Nucleus accumbens (tissue), 56 donors: ENCODE measurements around the gene GFER.
A peak's percentile ranks its signal among the peaks of the same experiment; 100 is the strongest.
"Not testable (repeated sequence)": the region's sequence is repeated elsewhere in the genome, so short reads cannot be mapped to it uniquely, and the experiment has no call there.

Experiments used
- DNase-seq, 56 donors: peaks; one replicate each; lab custom pipeline; 2025; lab: John Stamatoyannopoulos, UW

Gene GFER

DNA sequence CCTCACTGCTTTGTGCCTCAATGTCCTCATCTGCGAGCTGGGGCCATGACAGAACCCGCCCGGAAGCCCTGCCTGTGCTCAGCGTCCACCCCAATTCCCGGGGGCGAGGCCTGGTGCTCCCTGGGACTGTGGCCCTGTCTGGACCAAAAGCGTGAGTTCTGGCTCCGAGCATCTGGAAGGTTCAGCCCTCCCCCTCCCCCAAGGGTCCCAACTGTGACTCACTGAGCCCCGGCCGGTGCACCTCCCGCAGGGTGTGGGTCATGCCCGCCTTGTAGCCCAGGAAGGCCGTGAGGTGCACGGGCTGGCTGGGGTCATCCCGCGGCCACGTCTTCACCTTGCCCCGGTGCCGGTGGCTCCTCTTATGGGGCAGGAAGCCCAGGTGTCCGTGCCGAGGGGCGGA is 30.3 kb upstream of the GFER start:
- no peak for DNase-seq

DNA sequence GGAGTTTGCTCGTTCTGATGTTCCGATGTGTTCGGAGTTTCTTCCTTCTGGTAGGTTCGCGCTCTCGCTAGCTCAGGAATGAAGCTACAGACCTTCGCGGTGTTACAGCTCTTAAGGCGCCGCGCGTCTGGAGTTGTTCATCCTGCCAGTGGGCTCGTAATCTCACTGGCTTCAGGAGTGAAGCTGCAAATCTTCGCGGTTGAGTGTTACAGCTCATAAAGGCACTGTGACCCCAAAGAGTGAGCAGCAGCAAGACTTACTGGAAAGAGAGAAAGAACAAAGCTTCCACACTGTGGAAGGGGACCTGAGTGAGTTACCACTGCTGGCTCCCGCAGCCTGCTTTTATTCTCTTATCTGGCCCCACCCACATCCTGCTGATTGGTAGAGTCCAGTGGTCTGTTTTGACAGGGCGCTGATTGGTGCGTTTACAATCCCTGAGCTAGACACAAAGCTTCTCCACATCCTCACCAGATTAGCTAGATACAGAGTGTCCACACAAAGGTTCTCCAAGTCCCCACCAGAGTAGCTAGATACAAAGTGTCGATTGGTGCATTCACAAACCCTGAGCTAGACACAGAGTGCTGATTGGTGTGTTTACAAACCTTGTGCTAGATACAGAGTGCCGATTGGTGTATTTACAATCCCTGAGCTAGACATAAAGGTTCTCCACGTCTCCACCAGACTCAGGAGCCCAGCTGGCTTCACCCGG is 26.4 kb upstream of the GFER start:
- not testable (repeated sequence) for DNase-seq

DNA sequence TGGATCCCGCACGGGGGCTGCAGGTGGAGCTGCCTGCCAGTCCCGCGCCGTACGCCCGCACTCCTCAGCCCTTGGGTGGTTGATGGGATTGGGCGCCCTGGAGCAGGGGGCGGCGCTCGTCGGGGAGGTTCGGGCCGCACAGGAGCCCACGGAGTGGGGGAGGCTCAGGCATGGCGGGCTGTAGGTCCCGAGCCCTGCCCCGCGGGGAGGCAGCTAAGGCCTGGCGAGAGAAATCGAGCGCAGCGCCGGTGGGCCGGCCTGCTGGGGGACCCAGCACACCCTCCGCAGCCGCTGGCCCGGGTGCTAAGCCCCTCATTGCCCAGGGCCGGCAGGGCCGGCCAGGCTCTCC is 25.9 kb upstream of the GFER start:
- DNase-seq: not testable (repeated sequence)

DNA sequence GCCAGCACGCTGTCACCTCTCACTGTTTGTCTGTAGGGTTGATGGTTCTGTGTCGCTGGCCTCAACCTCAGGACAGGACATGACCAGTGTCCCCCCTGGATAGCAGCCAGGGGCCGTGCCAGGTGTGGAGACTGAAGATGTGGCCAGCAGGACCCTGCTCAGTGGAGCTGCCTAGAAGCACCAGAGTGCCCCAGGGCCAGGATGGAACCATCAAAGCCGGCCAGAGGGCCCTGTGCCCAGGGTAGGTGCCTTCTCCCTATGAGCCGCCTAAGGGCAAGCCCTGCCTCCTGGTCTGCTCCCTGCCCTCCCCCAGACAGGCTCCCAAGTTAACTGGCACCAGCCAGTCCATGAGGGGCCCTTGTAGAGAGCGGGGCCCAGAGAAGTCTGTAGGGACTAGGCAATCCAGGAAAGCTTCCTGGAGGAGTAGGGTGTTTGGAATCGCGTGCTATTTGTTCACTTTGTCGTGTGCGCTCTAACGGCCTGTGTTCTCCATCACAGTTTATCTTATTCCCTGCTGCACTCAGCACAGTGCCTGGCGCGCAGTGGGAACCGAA is 25.2 kb upstream of the GFER start:
- DNase-seq: peak in 1 of 56 donors; percentile 28

DNA sequence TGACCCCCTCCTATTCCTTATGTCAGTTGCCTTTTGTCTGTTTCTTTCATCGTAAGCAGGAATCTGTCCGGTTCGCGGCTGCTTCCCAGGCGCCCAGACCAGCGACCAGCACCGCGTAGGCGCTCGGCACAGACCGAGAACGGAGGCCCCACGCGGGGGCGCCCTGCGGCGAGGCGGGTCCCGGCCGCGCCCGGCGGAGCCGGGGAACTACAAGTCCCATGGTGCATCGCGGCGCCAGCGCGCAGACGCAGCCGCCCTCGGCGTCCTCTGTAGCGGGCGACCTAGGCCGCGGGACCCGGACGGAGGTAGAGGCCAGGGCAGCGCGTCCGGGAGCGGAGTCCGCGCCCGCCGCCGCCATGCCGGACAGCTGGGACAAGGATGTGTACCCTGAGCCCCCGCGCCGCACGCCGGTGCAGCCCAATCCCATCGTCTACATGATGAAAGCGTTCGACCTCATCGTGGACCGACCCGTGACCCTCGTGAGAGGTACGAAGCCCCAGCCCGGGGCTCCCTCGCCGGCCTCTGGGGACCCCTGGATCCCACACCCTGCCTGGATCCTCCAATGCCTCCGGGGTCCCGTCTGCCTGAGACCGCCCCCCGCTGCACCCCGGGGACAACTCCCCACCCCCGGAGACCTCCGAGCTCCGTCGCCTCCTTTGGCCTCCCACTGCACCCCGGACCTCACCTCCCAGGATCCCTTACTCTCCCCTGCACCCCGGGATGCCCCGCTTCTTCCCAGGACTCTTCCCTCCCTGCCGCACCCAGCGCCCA is 24.5 kb upstream of the GFER start, which contains the start of gene NDUFB10:
TSS of gene NDUFB10 (plus strand) at position 270 of the 771 bp plus-strand sequence. CDS start at position 357, 87 bp downstream.
- DNase-seq: peak in 54 of 56 donors; percentile 57 to 94 (median 84)

DNA sequence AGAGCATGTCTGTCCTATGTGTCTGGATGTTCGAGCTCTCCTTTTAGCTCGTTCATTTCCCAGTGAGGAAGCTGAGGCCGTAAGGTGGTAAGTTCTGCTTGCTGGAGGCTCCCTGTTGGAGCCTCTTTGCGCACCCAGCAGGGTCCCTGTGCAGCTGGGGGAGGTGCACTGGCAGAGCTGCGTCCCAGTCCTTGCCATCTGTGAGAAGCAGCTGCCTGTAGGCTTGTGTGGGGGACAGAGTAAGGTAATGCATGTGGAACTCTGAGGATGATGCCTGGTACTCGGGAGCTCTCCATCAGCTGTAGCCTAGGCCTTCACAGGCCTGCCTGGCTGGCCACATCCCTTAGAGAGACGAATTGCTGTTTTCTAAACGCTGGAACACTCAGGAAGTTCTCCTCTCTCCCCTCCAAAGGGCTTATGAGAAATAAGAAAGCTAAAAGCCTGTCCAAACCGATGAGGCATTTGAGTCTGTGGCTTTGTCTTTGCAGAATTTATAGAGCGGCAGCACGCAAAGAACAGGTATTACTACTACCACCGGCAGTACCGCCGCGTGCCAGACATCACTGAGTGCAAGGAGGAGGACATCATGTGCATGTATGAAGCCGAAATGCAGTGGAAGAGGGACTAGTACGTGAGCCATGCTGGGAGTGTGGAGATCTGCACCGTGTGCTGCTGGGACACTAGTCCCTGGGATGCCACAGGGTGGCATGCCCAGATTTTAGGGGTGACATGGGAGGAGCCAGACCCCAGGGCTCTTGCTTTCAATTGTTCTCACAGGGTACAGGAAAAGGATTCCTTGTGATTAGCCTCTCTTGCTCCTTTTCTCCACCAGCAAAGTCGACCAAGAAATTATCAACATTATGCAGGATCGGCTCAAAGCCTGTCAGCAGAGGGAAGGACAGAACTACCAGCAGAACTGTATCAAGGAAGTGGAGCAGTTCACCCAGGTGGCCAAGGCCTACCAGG is 23.0 kb upstream of the GFER start:
- DNase-seq: no peak

GRCh38 chr16:1961651-1962067 is 22.3 kb upstream of the GFER start:
- DNase-seq: no peak

DNA sequence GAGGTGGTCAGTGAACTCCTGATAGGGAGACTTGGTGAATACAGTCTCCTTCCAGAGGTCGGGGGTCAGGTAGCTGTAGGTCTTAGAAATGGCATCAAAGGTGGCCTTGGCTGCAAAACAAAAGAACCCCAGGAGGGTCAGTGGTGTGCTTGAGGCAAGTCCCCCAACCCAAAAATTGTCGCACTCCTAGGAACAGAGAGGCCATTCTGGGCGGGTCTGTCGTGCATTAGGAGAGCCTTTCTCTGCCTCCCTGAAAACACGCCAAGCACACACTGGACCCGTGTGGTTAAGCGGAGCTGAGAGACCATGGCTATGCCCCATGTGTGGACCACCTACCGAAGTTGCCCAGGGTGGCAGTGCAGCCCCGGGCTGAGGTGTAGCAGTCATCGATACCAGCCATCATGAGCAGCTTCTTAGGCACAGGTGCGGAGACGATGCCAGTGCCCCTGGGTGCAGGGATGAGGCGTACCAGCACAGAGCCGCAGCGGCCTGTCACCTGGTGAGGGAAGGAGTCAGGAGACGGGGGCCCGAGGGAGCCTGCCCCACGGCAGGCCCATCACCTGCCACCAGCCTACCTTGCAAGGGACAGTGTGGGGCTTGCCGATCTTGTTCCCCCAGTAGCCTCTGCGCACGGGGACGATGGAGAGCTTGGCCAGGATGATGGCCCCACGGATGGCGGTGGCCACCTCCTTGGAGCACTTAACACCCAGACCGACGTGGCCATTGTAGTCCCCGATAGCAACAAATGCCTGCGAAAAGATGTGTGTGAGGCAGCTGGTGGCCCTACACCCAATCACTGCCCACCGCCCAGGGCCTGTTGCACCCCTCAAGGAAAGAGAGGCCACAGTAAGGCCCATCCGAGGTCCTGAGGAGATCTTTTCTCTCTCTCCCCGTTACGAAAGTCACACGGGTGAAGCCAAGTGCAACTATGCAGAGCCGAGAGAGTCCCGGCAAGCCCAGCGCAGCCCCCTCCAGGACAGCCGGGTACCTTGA is 21.5 kb upstream of the GFER start:
- not testable (repeated sequence) for DNase-seq

DNA sequence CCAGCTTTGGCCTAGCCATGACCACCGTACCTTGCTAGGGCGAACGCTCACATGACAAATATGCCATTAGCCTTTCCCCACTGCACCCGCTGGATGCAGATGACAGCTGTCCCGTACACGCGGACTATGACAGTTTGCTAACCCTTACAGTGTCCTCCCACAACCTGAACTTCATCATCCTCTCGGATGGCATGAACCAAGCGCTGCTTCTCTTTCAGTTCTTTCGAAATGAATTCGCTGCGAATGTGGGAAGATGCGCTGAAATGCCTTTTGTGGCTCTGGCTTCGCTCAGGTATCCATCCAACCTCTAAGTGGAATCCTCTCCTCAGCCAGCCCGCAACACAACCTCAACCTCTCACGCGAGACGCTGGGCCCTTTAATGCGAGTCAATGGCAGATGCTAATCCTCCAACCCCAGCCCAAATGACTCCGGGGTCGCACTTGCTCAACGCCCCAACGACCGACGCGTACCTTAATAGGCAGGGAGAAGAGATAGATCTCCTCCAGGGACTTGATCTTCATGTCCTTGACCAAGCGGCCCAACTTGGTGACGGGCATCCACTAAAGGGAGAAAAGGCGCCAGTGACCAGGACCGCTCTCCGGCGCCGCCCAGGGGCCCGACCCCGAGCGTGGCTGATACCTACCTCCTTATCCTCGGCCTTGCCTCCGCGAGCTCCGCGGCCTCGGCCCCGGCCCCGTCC is 20.0 kb upstream of the GFER start:
- peak in 12 of 56 donors; percentile 39 to 66 (median 57) for DNase-seq

DNA sequence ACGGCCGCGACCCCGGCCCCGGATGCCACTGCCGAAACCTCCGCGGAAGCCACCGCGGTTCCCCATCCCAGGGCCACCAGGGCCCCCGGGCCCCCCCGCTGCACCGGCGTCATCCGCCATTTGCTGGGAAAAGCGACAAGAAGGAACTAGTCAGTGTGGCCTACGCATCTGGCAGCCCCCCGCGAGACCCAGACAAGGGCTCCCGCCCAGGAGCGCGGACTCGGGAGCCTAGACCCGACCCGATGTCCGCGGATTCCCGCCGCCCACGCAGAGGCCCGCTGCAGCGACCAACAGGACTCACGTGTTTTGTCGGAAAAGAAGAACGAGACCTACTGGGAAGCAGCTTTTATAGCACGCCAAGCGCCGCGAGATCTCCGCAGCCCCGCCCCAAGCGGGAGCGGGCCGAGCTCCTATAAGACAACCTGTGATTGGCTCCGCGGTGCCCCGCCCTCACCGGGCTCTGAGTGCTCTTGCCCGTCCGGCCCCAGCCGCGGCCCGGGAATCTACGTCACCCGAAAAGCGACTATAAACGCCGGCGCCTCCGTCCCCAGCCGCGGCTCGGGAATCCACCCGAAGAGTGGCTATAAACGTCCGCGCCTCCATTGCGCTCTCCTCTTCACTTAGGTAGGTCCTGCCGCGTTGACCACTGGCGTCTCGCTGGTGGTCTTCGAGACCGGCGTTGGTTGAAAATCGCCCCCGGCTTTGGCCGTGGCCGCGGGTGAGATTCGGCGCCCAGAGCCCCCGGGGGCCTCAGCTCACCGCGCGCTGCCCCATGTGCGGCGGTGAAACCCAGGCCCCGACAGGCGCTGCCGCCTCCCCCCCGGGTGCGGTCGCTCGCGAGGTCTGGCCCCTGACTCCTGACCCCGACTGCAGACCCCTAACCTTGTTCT is 19.2 kb upstream of the GFER start, which contains the start of gene RPS2:
TSS of gene RPS2 (minus strand) at position 321 of the 890 bp plus-strand sequence. CDS start at position 120, 201 bp downstream.
- peak; percentile 48 to 100 (median 97) for DNase-seq

DNA sequence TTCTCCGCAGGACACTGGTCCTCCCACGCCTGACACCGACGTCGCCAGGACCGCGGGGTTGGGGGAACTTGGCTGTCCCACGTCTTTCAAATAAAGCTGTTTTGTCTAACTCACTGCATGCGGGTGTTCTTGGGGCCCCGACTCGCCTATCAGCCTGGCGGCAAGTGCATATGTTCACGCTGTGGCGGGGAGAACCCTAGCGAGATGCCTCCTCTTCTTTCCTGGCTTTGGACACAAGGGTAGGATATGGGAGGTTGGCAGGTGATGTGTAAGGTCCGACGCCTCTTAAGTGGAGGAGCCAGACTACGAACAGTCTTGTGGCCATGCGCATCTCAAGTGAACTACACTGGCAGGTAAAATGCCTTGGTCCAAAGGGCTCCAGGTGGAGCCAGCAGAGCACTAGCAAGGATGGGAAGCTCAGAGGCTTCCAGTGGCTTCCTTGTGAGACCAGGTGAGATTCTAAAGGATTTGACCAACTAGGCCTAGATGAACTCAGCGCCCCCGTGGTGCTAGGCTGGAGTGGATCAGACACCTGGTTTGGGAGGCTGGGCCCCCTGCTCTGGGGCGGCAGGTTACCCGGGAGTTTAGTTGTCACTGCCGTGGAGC is 18.5 kb upstream of the GFER start:
- DNase-seq: peak in 1 of 56 donors; percentile 4

GRCh38 chr16:1966460-1966859 is 17.5 kb upstream of the GFER start, which contains the start of gene RNF151:
TSS of gene RNF151 (plus strand) at chr16:1966856. CDS start at chr16:1966882, 26 bp downstream.
- no peak for DNase-seq

- DNase-seq: peak in 20 of 56 donors; percentile 5 to 65 (median 22)
These were observed 15.6 kb upstream of the GFER start for GRCh38 chr16:1968146-1968953.

DNA sequence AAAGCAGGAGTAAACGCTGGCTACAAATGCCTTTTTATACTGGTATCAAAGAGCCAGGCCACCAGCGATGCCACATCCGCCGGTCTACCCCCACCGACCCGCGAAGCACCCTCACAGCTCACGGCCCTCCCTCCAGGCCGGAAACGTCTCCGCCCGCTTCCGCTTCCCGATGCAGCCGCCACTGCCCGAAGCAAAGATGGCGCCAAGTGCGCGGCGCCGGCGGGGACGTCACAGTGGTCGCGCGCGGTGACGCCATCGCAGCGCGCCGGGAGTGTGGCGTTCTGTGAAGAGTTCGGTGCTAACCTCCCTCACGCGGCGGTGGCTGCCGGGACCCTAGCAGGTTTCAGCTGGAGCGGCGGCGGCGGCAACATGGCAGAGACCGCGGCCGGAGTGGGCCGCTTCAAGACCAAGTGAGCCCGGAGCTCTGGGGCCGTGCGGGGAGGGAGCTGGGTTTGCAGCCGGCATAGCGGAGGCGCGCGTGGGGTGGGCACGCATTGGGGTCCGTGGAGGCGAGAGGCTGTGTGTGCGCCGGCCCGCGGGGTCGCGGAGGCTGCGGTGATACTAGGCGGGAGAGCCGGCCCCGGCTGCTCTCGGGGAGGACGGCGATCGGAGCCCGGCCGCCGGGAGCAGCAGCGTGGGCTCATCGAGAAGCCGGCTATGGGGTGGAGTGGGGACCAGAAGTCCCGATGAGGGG is 12.1 kb upstream of the GFER start, which contains the start of gene TBL3:
TSS of gene TBL3 (plus strand) at position 258 of the 694 bp plus-strand sequence. CDS start at position 370, 112 bp downstream.
- DNase-seq: peak in 55 of 56 donors; percentile 69 to 95 (median 89)

DNA sequence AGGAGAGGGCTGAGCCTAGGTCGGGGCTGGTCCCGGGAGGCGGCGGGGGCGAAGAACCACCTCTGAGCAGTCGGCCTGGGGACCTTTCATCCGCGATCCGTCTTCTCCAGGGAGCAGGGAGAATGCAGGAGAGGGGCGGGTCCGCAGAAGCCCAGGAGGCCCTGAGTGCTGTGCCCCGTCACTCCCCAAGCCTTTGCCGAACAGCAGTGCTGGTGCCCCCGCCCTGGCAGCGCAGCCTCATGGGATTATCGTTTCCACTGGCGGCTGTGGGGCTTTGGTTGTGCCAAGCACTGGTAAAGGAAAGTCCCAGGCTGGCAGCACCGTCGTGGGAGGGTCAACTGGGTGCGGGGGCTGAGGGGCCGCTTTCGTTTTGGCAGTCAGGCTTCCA is 11.5 kb upstream of the GFER start:
- DNase-seq: peak in 2 of 56 donors; percentile 8 to 15
